ENCODE results near the gene MAML2.

- no peak for TF ChIP-seq MAX (IDR thresholded peaks at IDR 0.05; ENCODE audit: low read depth)
- TF ChIP-seq POLR2AphosphoS5 (IDR thresholded peaks at IDR 0.05; ENCODE audit: low read depth, low read length) = peak; percentile 48; the same call in 1 of the 2 replicates
- peak; percentile 22 to 82; a peak in 3 of 4 replicates for TF ChIP-seq EP300 (IDR thresholded peaks at IDR 0.05; ENCODE audit: borderline replicate concordance in 1 of 2, low read depth in 1 of 2, low read length in 1 of 2)
- TF ChIP-seq CTCF (IDR thresholded peaks at IDR 0.05) = no peak
- no peak for TF ChIP-seq FOXJ3 (CRISPR knock-in tag; IDR thresholded peaks at IDR 0.05)
- no peak for TF ChIP-seq SMC3 (IDR thresholded peaks at IDR 0.05; ENCODE audit: low read depth, low read length)
- TF ChIP-seq MXI1 (IDR thresholded peaks at IDR 0.05; ENCODE audit: low read depth, low read length) = no peak
- TF ChIP-seq NRF1 (IDR thresholded peaks at IDR 0.05; ENCODE audit: low read depth, low read length) = no peak
These were observed 254.1 kb downstream of the MAML2 start for GRCh38 chr11:96088914-96089313.

Data from SK-N-SH (cell line).